B cell (primary cell): Measurements from ENCODE around the gene FBXO9. TPM values are rescaled to one million over a fixed set of nuclear protein-coding genes. Genes with fewer than 3 reads are reported as not detected.

Experiments used
- ATAC-seq: fragments of 200-7000 bp; cut with Tn5 transposase; one replicate; pipeline ENCODE4 v1.10.0; 2021; ENCODE audit warnings: low read depth, mild to moderate bottlenecking, moderate number of reproducible peaks, moderate library complexity
- CTCF ChIA-PET: fragments of 350-600 bp; sonication (Branson Sonifier 250); formaldehyde crosslinking; loops from one replicate; lab custom pipeline; 2021; ENCODE audit warnings: antibody characterized with exemption, inconsistent platforms; lab: Charles Lee
- POLR2A ChIA-PET: fragments of 350-600 bp; sonication (Branson Sonifier 250); formaldehyde crosslinking; loops from one replicate; lab custom pipeline; 2021; ENCODE audit warnings: antibody characterized with exemption; lab: Charles Lee
- DNase-seq: peaks from one replicate; pipeline ENCODE4 v3.0.0; 2013
- H2AFZ ChIP-seq: 2 replicates; pipeline ENCODE4 v1.6.1; 2012; ENCODE audit warnings: mild to moderate bottlenecking, low read depth, low read length; ENCODE audit not compliant: insufficient read depth, poor library complexity, severe bottlenecking
- H3K27ac ChIP-seq, 2 donors: 1 replicate in 1 of 2; 2 replicates in 1 of 2; pipeline ENCODE4 v1.5.1; 2012 to 2013; ENCODE audit warnings: low read length in 2 of 2, mild to moderate bottlenecking in 2 of 2, moderate library complexity in 1 of 2
- H3K27me3 ChIP-seq, 4 experiments: fragments of 200-600 bp in 1 of 4; sonication (generic) in 1 of 4; replicated peaks in 1 of 4; 1 replicate in 2 of 4; 2 replicates in 2 of 4; pipeline versions ENCODE4 v1.6.1 to v1.7.0; 2013 to 2016; ENCODE audit warnings: low read length in 3 of 4, mild to moderate bottlenecking in 2 of 4, mixed read lengths in 1 of 4, moderate library complexity in 1 of 4; ENCODE audit not compliant: insufficient read depth in 4 of 4, control insufficient read depth in 3 of 4; ENCODE audit errors: control extremely low read depth in 1 of 4
- H3K36me3 ChIP-seq, 2 experiments: replicated peaks in 1 of 2; 1 replicate in 1 of 2; 2 replicates in 1 of 2; pipeline versions ENCODE4 v1.6.1 to v1.7.1; 2013; ENCODE audit warnings: low read length in 1 of 2; ENCODE audit not compliant: insufficient read depth in 2 of 2, control insufficient read depth in 1 of 2; ENCODE audit errors: control extremely low read depth in 1 of 2, extremely low read depth in 1 of 2
- H3K4me1 ChIP-seq, 2 donors: fragments of 200-600 bp in 1 of 2; sonication (generic) in 1 of 2; 1 replicate in 1 of 2; 2 replicates in 1 of 2; pipeline versions ENCODE4 v1.5.1 to v1.6.1; 2013 to 2017; ENCODE audit warnings: low read length in 2 of 2; ENCODE audit not compliant: control insufficient read depth in 2 of 2, insufficient read depth in 2 of 2
- H3K4me2 ChIP-seq: replicated peaks from 2 replicates; pipeline ENCODE3; 2012; ENCODE audit warnings: mild to moderate bottlenecking, low read depth, low read length; ENCODE audit not compliant: poor library complexity, severe bottlenecking
- H3K4me3 ChIP-seq, 5 experiments: fragments of 200-600 bp in 1 of 5; sonication (generic) in 1 of 5; 1 replicate in 3 of 5; 2 replicates in 2 of 5; pipeline versions ENCODE4 v1.5.1 to v1.7.0; 2011 to 2016; ENCODE audit warnings: low read length in 4 of 5, mild to moderate bottlenecking in 4 of 5, low read depth in 2 of 5, control low read depth in 1 of 5, moderate library complexity in 1 of 5; ENCODE audit not compliant: insufficient read depth in 1 of 5; ENCODE audit errors: control extremely low read depth in 1 of 5, extremely low read depth in 1 of 5
- H3K79me2 ChIP-seq: fragments of 200-600 bp; sonication (generic); one replicate; pipeline ENCODE4 v1.6.0; 2016; ENCODE audit warnings: low read length; ENCODE audit not compliant: control insufficient read depth, insufficient read depth
- H3K9ac ChIP-seq: fragments of 200-600 bp; sonication (generic); 2 replicates; pipeline ENCODE4 v1.6.1; 2017; ENCODE audit warnings: mild to moderate bottlenecking, low read length, moderate library complexity
- H3K9me3 ChIP-seq, 3 donors: one replicate each; pipeline versions ENCODE4 v1.6.1 to v1.7.1; 2013; ENCODE audit warnings: low read length in 2 of 3; ENCODE audit not compliant: control insufficient read depth in 2 of 3, insufficient read depth in 1 of 3; ENCODE audit errors: control extremely low read depth in 1 of 3
- H4K20me1 ChIP-seq: 2 replicates; pipeline ENCODE4 v1.6.0; 2012; ENCODE audit warnings: mild to moderate bottlenecking, low read length; ENCODE audit not compliant: insufficient read depth, control insufficient read depth, poor library complexity, severe bottlenecking
- H3K27ac Mint-ChIP-seq: one replicate; pipeline ENCODE4 v1.8.0; 2021; ENCODE audit warnings: mixed read lengths
- H3K27me3 Mint-ChIP-seq: one replicate; pipeline ENCODE4 v1.8.0; 2021; ENCODE audit warnings: mixed read lengths
- H3K4me1 Mint-ChIP-seq: one replicate; pipeline ENCODE4 v1.8.0; 2021; ENCODE audit warnings: mixed read lengths
- H3K4me3 Mint-ChIP-seq: one replicate; pipeline ENCODE4 v1.8.0; 2021; ENCODE audit warnings: mixed read lengths
- H3K9me3 Mint-ChIP-seq: one replicate; pipeline ENCODE4 v1.8.0; 2022; ENCODE audit warnings: mixed read lengths; ENCODE audit not compliant: insufficient read depth
- CTCF ChIP-seq: fragments of 200-600 bp; IDR thresholded peaks from one replicate; pipeline ENCODE4 v1.8.0; 2022; ENCODE audit warnings: antibody characterized with exemption, mild to moderate bottlenecking
- EZH2 ChIP-seq: IDR thresholded peaks from 2 replicates; pipeline ENCODE4 v1.6.1; 2012; ENCODE audit warnings: borderline replicate concordance, low read depth, mild to moderate bottlenecking, moderate library complexity, low read length; ENCODE audit not compliant: insufficient read depth, poor library complexity, severe bottlenecking
- WGBS: methylation state at CpG from one replicate; pipeline ENCODE4 v1.1.5; 2013; ENCODE audit warnings: missing lambda C conversion rate; ENCODE audit not compliant: insufficient coverage; 5-methylcytosine and 5-hydroxymethylcytosine counted together
- intact Hi-C: fragments of 100-400 bp; cut with micrococcal nuclease; formaldehyde crosslinking; loops from one replicate; pipeline ENCODE4 v1.10.0; 2022
- polyA plus RNA-seq: library from polyadenylated mRNA; depleted of rRNA; stranded (reverse); fragments of >200 nt; gene quantifications from 2 replicates; pipeline ENCODE4 v1.2.3, GENCODE V29; 2012
- total RNA-seq, 2 donors: library from RNA; stranded (reverse); fragments of 120-200 nt in 1 of 2; gene quantifications; 1 replicate in 1 of 2; 2 replicates in 1 of 2; pipeline versions ENCODE4 v1.2.3 to v1.2.4, GENCODE V29; 2013 to 2022

The FBXO9 gene
- total and polyA plus RNA-seq, 2 donors (not counting 1 experiment from before 2014, with no cell fraction given) = 105 TPM

GRCh38 chr6:53136000-53136609 is 70.9 kb downstream of the FBXO9 start:
- Mint-ChIP-seq H3K27ac (no peak overlapping the region), H3K4me3 (no peak overlapping the region), H3K4me1 (no peaks in the 10 kb centered on the region), H3K9me3 (no peaks in the 10 kb centered on the region), H3K27me3 (no peaks in the 10 kb centered on the region)
- intact Hi-C loops = no loop called here
- DNase-seq (no peak), ATAC-seq (no peak)
- no peak overlapping the region for H3K27ac ChIP-seq
- H3K4me2 ChIP-seq = no peak overlapping the region
- H3K4me3 ChIP-seq = no peak overlapping the region
- H3K27me3 ChIP-seq = no peaks in the 10 kb centered on the region
- H3K79me2 ChIP-seq = no peaks in the 10 kb centered on the region
- H3K9ac ChIP-seq = no peak overlapping the region
- no peak for TF ChIP-seq EZH2
- no peak for TF ChIP-seq CTCF
- H3K36me3 ChIP-seq = no peaks in the 10 kb centered on the region
- CTCF ChIA-PET = no interaction called here
- H4K20me1 ChIP-seq = no peaks in the 10 kb centered on the region
- POLR2A ChIA-PET = no interaction called here
- 100% methylated on average over 1 of the region's 3 CpGs for WGBS
- no peaks in the 10 kb centered on the region for H3K9me3 ChIP-seq
- H3K4me1 ChIP-seq = no peaks in the 10 kb centered on the region
- no peak overlapping the region for H2AFZ ChIP-seq

- no peak overlapping the region for H3K4me2 ChIP-seq
- intact Hi-C loops = no loop called here
Measured at GRCh38 chr6:53139841-53140413, 74.7 kb downstream of the FBXO9 start.

More at GRCh38 chr6:53139841-53140413, 74.7 kb downstream of the FBXO9 start:
- TF ChIP-seq EZH2 (no peak), CTCF (no peak)
- Mint-ChIP-seq H3K9me3 (no peaks in the 10 kb centered on the region), H3K4me1 (no peaks in the 10 kb centered on the region), H3K27me3 (no peaks in the 10 kb centered on the region), H3K4me3 (no peak overlapping the region), H3K27ac (no peak overlapping the region)
- Histone ChIP-seq H3K9ac (no peak overlapping the region), H3K27ac (no peak overlapping the region), H4K20me1 (no peaks in the 10 kb centered on the region), H3K9me3 (no peaks in the 10 kb centered on the region), H3K4me3 (no peak overlapping the region), H3K27me3 (no peaks in the 10 kb centered on the region), H3K79me2 (no peaks in the 10 kb centered on the region), H2AFZ (no peak overlapping the region), H3K36me3 (no peaks in the 10 kb centered on the region), H3K4me1 (no peaks in the 10 kb centered on the region)
- ChIA-PET POLR2A (no interaction called here), CTCF (interaction anchor here (0.6 kb wide), 1 partner anchor 172 kb away, joined by 3 read pairs; no protein-coding TSS in a partner anchor)
- no peak for ATAC-seq
- 51% methylated on average over 2 of the region's 4 CpGs for WGBS
- no peak for DNase-seq
